SK-N-MC (cell line): Measurements from ENCODE around the gene PF4V1.

Experiments
- DNase-seq: peaks from one replicate; pipeline ENCODE4 v3.0.0-alpha.2; 2011; ENCODE audit warnings: low read depth, low spot score
- H3K27ac ChIP-seq: fragments of 200-600 bp; sonication (generic); 2 replicates; pipeline ENCODE4 v1.5.1; 2016; ENCODE audit warnings: mixed run types
- H3K36me3 ChIP-seq: fragments of 200-600 bp; sonication (generic); 2 replicates; pipeline ENCODE4 v1.6.1; 2017; ENCODE audit warnings: antibody characterized with exemption, low read length, mixed read lengths; ENCODE audit not compliant: insufficient read depth
- H3K4me3 ChIP-seq: fragments of 200-600 bp; sonication (generic); 2 replicates; pipeline ENCODE4 v1.5.1; 2016
- H3K9ac ChIP-seq: fragments of 200-600 bp; sonication (generic); 2 replicates; pipeline ENCODE4 v1.8.0; 2017; ENCODE audit warnings: mixed run types, mixed read lengths; ENCODE audit not compliant: insufficient read length
- H3K9me3 ChIP-seq: fragments of 200-600 bp; sonication (generic); 2 replicates; pipeline ENCODE4 v1.6.1; 2017; ENCODE audit warnings: low read depth, mild to moderate bottlenecking, antibody characterized with exemption, low read length, moderate library complexity, mixed read lengths
- EZH2 ChIP-seq: fragments of 200-600 bp; sonication (generic); IDR thresholded peaks from one replicate; pipeline ENCODE4 v1.6.1; 2017; ENCODE audit warnings: antibody characterized with exemption
- FOXP2 ChIP-seq: optimal IDR thresholded peaks from 2 replicates; pipeline ENCODE3; 2011; ENCODE audit warnings: mild to moderate bottlenecking, moderate library complexity; ENCODE audit not compliant: insufficient read depth; ENCODE audit errors: extremely low read length, control extremely low read depth
- POLR2AphosphoS5 ChIP-seq: IDR thresholded peaks from 2 replicates; pipeline ENCODE4 v1.6.1; 2012; ENCODE audit warnings: mild to moderate bottlenecking, low read depth, low read length, borderline replicate concordance

Gene PF4V1

GRCh38 chr4:73853246-73853704 is at the start of gene PF4V1:
TSS of gene PF4V1 (plus strand) at chr4:73853296. CDS start at chr4:73853363, 67 bp downstream.
- TF ChIP-seq FOXP2 (no peak), POLR2AphosphoS5 (no peak), EZH2 (no peak)
- H3K9me3 ChIP-seq: no peaks in the 10 kb centered on the region
- no peaks in the 10 kb centered on the region for H3K36me3 ChIP-seq
- no peak for DNase-seq
- no peak within 1 kb of the TSS for H3K9ac ChIP-seq
- H3K4me3 ChIP-seq: peak within 1 kb of the TSS; percentile 25; the same call in 1 of the 2 replicates
- H3K27ac ChIP-seq: no peak within 1 kb of the TSS

GRCh38 chr4:73810191-73810590 is 42.9 kb upstream of the PF4V1 start:
- no peak overlapping the region for H3K9ac ChIP-seq
- DNase-seq: no peak
- no peak overlapping the region for H3K27ac ChIP-seq
- H3K9me3 ChIP-seq: no peaks in the 10 kb centered on the region
- no peak overlapping the region for H3K4me3 ChIP-seq
- TF ChIP-seq POLR2AphosphoS5 (no peak), FOXP2 (no peak), EZH2 (no peak)
- no peaks in the 10 kb centered on the region for H3K36me3 ChIP-seq

DNA sequence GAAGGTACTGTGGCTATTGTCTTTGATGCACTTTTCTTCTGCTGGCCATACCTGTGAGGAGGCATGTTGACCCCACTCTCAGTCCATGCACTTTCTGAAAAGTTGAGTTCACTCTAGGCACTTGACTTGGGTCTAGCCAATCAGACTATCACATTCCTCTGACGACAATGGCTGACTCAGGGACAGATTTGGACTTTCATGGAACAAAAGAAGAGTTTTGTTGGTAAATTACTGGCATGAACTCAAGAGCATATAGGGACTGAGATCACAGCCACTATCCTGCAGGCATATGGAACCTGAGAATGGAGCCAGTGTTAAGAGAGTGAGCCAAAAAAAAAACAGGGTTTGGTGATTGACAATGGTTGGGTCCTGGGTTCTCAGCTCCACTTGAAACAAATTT is 41.3 kb upstream of the PF4V1 start:
- no peaks in the 10 kb centered on the region for H3K9me3 ChIP-seq
- H3K9ac ChIP-seq: no peak overlapping the region
- H3K36me3 ChIP-seq: no peaks in the 10 kb centered on the region
- no peak overlapping the region for H3K27ac ChIP-seq
- H3K4me3 ChIP-seq: no peak overlapping the region
- DNase-seq: no peak
- TF ChIP-seq POLR2AphosphoS5: no peak
- no peak for TF ChIP-seq EZH2
- no peak for TF ChIP-seq FOXP2

GRCh38 chr4:73814679-73815078 is 38.4 kb upstream of the PF4V1 start:
- TF ChIP-seq EZH2 (no peak), FOXP2 (no peak), POLR2AphosphoS5 (no peak)
- Histone ChIP-seq H3K4me3 (no peak overlapping the region), H3K9ac (no peak overlapping the region), H3K9me3 (no peaks in the 10 kb centered on the region), H3K27ac (no peak overlapping the region), H3K36me3 (no peaks in the 10 kb centered on the region)
- DNase-seq: no peak

GRCh38 chr4:73815145-73815544 is 38.0 kb upstream of the PF4V1 start:
- no peaks in the 10 kb centered on the region for H3K9me3 ChIP-seq
- TF ChIP-seq FOXP2 (no peak), EZH2 (no peak), POLR2AphosphoS5 (no peak)
- no peak overlapping the region for H3K9ac ChIP-seq
- DNase-seq: no peak
- no peaks in the 10 kb centered on the region for H3K36me3 ChIP-seq
- H3K4me3 ChIP-seq: no peak overlapping the region
- H3K27ac ChIP-seq: no peak overlapping the region

GRCh38 chr4:73816814-73817213 is 36.3 kb upstream of the PF4V1 start:
- Histone ChIP-seq H3K4me3 (no peak overlapping the region), H3K27ac (no peak overlapping the region), H3K36me3 (no peaks in the 10 kb centered on the region), H3K9ac (no peak overlapping the region), H3K9me3 (no peaks in the 10 kb centered on the region)
- DNase-seq: no peak
- TF ChIP-seq EZH2 (no peak), POLR2AphosphoS5 (no peak), FOXP2 (no peak)

- no peak for DNase-seq
- Histone ChIP-seq H3K9me3 (no peaks in the 10 kb centered on the region), H3K9ac (no peak overlapping the region), H3K27ac (no peak overlapping the region), H3K36me3 (no peaks in the 10 kb centered on the region), H3K4me3 (no peak overlapping the region)
- TF ChIP-seq FOXP2: no peak
- TF ChIP-seq EZH2: no peak
- TF ChIP-seq POLR2AphosphoS5: no peak
These were observed 35.8 kb upstream of the PF4V1 start for GRCh38 chr4:73817341-73817740.

- no peak for DNase-seq
- Histone ChIP-seq H3K9ac (no peak overlapping the region), H3K9me3 (no peaks in the 10 kb centered on the region), H3K4me3 (no peak overlapping the region), H3K36me3 (no peaks in the 10 kb centered on the region), H3K27ac (no peak overlapping the region)
- TF ChIP-seq EZH2 (no peak), POLR2AphosphoS5 (no peak), FOXP2 (no peak)
These were observed 31.8 kb upstream of the PF4V1 start for GRCh38 chr4:73821325-73821724.

DNA sequence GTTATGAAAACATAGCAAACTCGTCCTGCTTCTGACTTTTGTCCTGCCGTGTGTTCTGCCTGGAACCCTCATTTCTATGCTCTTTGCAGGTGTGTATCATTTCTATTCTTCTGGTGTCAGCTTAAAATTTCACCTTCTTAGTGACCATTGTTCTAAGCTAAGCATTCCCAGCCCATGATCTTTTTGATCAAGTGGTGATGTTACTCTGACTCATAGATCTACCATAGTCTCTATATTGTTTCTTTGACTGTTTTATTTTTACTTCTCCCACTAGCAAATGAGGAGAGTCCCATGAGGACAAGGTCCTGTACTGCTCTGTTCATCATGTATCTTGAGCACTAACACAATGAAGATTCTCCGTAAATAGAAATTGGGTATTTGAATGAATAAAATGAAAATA is 30.7 kb upstream of the PF4V1 start:
- TF ChIP-seq FOXP2 (no peak), POLR2AphosphoS5 (no peak), EZH2 (no peak)
- Histone ChIP-seq H3K36me3 (no peaks in the 10 kb centered on the region), H3K9ac (no peak overlapping the region), H3K4me3 (no peak overlapping the region), H3K9me3 (no peaks in the 10 kb centered on the region), H3K27ac (no peak overlapping the region)
- no peak for DNase-seq
